DND-41 (cell line): Measurements from ENCODE around the gene PDPK1.
"Not testable (repeated sequence)": the region's sequence is repeated elsewhere in the genome, so short reads cannot be mapped to it uniquely, and the experiment has no call there.

Source experiments
- CTCF ChIP-seq: IDR thresholded peaks from 2 replicates; pipeline ENCODE4 v1.5.1; 2012; ENCODE audit warnings: borderline replicate concordance, low read length, moderate library complexity, mild to moderate bottlenecking; ENCODE audit not compliant: poor library complexity, severe bottlenecking; ENCODE audit errors: extremely low read depth
- EZH2 ChIP-seq: IDR thresholded peaks from 3 replicates; pipeline ENCODE4 v1.6.1; 2012; ENCODE audit warnings: borderline replicate concordance, low read depth, mild to moderate bottlenecking, moderate library complexity, low read length, inconsistent platforms; ENCODE audit not compliant: severe bottlenecking

DNA sequence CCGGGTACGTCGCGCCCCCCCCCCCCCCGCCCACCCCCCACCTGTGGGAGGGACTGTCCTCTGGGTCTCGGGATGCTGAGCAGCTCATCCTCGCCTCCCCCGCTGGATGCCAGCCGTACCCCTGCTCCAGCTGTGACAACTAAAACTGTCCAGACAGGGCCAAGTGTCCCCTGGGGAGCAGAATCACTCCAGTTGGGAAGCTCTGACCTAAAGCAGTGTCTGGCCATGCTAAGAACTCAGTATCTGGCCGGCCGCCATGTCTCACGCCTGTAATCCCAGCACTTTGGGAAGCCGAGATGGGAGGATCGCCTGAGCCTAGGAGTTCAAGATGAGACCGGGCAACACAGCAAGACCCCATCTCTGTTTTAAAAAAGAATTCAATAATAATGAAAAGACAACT lies 83.0 kb downstream of the PDPK1 start:
- not testable (repeated sequence) for TF ChIP-seq CTCF, EZH2
